DMS153 (cell line): Measurements from ENCODE around the gene FBXL5.

Experiments used
- DNase-seq: peaks from one replicate; lab custom pipeline; 2025; lab: John Stamatoyannopoulos, UW

Gene FBXL5

DNA sequence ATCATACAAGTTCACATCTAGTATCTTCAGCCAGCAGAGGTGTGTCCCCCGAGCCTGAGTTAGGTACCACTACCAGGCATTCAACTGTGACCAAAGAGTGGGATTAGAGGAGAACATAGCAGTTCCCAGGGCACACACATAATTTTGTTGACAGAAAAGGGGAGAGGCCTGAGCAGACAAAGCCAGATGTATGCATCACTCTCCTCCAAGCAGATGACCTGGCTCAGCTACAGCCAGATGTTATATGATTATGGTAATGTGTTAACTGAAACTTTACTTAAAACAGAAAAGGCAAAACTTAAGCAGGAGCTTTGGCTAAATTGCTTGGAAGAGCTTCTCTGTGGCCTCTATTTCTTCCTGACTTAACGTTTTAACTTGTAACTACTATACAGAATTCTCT, 96.6 kb downstream of the FBXL5 start:
- no peak for DNase-seq

- DNase-seq: no peak
Measured at GRCh38 chr4:15557786-15558550, 97.2 kb downstream of the FBXL5 start.

- DNase-seq: no peak
Measured at GRCh38 chr4:15556511-15557092, 98.6 kb downstream of the FBXL5 start.
